HL-60/S4 (cell line): ENCODE data around the gene CNTNAP1.

ENCODE experiments used
- in situ Hi-C: fragments of 300-500 bp; cut with MboI; formaldehyde crosslinking; loops from 2 replicates; pipeline ENCODE4 v1.14.3; 2022; ENCODE audit warnings: low sequenced_read_pairs

CNTNAP1 gene

DNA sequence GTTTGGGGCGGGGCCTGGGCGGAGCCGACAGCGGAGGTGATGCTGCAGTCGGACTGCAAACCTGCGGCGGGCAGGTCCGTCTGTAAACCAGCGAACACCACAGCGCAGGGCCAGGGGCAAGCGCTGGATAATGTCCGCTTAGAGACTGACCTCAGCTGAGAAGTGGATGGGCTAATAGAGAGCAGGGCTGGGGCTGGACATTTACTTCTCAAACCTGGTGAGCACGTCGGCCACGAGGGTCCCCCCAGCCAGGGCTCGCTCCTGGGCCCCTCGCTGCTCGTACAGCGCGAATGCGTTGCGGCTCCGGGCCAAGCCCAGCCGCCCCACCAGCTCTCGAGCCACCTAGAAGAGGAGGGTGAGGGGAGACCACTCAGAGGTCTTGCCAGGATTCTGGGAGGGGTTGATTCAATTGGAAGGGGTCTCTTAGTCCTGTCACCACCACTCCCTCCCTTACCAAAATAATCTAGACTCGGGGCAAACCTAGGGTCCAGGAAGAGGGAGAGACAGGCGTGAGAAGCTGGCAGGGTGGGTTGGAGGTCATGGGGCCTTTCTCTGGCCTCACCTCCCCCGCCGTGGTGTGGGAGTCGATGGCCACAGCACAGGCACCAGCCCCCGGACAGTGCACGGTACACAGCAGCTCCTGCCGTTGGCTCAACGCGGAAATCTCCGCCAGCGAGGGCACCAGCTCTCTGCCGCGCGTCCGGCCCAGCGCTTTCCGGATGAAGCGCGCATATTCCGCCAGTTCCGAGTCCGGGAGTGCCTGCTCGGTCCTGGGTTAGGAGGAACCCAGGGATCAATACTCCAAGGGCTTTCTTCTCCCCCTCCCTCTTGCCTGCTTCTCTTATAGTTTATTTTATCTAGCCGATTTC is 11.3 kb upstream of the CNTNAP1 start:
- in situ Hi-C loops: no loop called here

DNA sequence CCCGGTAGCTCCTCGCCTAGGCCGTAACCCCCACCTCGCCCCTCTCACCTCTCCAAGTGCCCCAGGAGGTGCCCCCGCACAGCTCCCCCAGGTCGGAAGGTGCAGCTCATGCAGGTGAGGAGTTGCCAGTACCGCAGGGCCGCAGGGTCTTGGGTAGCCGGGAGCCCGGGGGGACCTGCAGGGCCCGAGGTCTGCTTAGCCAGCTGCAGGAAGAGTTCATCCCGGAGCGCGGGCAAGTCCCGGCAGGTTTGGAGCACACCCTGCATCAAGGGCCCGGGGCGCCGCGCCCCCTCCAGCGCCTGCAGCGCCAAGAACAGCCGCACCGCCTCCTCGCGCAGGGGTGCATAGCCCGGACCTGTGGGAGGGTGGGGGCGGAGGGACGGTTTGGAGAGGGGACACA is 10.3 kb upstream of the CNTNAP1 start:
- in situ Hi-C loops: no loop called here

DNA sequence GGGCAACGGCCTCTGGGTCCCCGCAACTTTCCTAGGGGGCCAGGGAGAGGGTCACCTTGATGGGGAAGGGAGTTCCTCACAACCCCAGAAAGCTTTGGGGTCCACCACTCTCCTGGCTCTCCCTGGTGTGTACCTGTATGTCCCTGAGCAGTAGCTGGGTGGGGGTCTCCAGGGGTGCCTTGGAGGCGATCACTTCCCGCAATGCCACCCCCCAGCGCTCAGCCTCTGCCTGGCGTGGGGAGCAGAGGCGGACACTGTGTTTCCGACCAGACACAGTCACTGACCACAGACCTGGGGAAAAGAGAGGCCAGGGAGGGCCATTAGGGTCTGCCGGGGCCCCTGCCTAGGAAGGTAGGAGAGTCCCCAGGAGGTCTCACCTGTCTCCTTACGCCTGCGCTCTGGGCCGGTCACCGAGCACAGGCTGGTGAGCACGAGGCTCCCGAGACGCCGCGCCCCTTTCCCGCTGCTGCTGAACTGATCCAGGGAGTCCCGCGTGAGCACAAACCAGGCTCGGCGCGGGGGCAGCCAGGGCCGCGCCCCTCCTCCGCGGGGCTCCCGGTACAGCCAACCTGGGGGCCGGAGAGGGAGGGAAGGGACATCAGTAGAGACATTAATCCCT is 9.0 kb upstream of the CNTNAP1 start:
- in situ Hi-C loops: no loop called here

DNA sequence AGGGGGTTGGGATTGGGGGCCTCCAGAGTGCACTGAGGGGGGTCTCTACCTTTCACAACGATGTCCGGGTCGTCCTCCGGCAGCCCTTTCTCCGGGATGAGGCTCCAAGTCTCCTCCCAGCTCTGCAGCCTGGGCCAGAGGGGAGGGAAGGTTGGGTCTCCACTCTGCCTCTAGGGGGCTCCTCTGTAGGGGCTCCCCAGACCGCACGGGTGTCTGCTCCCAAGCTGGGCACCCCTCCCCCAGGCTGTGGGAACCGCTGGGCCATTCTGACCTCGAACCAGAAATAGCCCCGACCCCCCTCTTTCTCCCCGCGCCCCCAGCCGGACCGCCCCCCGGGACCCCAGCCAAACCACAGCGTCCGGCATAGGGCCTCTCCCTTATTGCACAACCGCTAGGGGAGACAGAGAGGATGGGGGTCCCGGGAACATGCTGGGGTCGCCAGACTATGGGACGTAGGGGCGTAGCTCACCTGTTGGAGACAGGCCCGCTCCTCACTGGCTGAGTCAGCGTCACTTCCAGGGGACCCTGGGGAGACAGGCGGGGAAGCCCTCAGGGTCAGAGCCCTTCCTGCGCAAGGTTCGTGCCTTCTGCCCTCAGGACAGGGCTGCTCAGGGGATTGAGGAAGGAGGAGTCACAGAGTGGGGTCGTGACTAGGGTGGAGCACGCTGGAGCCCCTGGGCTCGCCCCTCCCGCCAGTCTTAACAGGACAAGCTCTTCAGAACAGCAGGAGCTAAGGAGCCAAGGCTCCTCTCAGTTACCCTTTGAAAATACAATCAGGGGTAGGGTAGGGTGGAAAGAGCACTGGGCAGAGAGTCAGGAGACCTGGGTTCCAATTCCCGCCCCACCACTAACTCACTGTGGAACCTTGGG is 8.2 kb upstream of the CNTNAP1 start:
- in situ Hi-C loops: no loop called here

DNA sequence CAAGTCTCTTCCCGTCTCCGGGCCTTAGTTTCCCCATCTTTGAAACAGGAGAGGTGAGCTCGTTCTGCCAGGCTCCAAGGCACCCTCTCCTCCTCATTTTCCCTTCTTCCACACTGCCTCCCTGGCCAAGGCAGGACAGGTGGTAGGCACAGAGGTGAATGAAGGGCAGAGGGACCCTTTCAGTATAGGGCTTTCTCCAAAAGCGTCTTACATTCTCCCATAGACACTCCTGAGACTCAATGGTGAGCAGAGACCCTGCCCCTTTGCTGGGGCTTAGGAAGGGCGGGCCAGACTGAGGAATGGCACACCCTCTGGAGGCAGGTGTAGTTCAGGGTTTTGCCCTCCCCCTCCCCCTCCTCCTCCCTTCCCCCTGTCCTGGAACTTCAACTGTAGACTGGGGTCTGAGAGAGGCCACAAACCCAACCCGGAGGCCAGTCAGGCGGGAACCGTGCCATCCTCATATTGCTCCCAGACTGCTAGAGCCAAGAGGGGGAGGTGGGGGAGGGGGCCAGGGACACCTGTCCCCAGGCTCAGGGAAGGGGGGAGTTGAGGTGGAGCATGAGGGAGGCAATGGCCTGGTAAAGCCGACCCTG is 7.5 kb upstream of the CNTNAP1 start:
- in situ Hi-C loops: no loop called here

DNA sequence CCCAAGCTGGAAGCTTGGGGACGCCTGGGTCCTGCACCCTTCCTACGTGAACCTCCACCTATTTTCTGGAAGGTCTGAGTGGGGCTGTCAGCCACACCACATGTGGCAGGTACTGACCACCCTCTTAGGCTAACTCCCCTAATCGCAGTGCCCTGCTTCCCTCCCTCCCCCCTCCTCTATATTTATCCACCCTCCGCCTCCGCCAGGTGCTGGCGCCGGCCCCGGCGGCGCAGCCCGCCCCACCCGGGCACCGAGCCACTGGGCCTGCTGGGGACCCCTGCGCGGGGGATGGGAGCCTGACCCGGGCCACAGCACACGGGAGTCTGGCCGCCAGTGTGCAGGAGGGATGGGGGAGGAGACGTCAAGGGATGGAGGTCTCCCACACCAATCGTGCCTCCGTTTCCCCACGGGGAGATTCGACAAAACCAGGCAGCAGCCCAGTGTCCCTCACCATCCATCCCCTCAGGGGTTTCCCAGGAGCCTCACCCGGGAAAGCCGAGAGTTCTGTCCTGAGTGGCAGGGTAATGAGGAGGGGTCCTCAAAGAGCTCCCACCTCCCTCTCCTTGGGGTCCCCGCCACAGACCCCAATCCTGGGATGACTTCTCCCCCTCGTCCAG is 6.9 kb upstream of the CNTNAP1 start:
- in situ Hi-C loops: no loop called here

DNA sequence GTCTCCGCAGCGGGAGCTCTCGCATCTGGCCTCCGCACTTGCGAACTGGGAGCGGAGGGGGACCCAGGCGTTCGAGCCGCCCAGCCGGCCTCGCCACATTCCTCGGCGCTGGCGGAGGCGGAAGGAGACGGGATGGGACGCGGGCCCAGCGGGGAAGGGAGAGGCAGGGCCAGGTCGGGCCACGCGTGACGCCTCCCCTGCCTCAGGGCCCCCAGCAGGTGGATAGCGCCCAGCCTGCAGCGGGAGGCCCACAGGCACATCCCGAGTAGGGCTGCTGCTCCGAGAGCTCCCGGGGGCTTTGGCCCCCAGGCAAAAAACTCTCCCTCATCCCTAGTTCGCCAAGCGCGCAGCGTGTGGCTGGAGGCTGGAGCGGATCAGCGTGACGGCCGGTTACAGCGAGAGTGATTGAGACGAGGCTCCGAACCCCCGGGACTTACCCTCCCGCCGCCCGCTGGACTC is 6.3 kb upstream of the CNTNAP1 start:
- in situ Hi-C loops: no loop called here

DNA sequence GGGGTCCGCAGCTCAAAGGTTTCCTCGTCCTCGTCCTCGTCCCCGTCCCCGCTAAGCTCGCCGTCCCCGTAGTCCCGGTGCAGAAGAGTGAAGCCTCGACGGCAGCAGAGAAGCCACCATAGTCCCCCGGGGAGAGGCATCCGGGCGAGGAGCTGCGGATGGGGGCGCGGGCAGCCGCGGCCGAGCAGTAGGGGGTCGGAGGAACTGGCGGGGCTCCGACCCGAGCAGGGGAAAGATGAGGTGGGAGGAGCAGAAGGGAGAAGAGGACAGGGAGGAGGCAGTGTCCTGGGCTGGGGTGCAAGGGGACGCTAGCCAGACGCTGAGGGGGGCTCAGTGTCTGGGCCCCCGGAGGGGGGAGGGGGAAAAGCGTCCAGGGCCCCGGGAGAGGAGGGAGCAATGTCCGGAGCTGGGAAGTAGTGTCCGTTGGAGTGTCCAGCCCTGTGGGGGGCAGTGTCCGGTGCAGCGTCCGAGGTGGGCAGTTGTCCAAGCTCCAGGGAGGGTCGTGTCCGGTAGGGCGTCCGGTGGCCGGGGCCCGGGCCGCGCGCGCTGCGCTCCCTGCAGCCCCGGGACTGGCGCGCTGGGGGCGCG is 5.8 kb upstream of the CNTNAP1 start, which contains the start of gene PLEKHH3:
Gene PLEKHH3, minus strand, starts transcription at position 571 of the 588 bp plus-strand sequence. Its CDS starts 431 bp downstream, at position 140.
- in situ Hi-C loops: no loop called here

DNA sequence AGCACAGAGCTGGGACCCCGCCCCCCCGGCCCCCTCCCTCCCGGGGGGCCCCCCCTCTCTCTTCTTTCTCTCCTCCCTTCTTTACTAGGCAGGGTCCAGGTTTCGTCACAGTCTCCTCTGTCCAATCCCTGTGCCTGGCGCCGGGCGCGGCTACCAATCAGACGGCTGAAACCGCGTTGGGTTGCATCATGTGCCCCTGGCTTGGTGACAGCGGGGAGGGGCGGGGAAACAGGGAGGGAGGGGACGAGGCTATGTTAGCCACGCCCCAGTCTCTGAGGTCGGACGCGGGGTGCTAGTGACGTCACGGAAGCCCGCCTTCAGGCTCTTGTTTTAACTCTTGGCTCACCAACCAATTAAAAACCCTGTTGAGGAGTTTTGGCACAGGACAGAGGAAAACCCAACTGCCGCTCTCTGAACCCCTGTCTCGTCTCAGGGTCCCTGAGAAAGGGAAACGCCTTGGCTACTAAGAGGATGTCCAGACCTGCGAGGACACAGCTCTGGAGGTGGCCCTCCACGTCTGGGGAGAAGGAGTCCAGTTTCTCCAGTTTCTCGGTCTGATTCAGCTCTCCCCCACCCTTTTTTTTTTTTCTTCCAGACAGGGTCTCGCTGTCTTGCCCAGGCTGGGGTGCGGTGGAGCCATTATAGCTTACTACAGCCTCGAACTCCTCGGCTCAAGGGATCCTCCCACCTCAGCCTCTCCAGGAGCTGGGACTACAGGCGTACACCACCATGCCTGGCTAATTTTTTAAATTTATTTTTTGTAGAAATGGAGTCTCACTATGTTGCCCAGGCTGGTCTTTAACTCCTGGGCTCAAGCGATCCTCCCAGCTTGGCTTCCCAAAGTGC is 5.1 kb upstream of the CNTNAP1 start:
- in situ Hi-C loops: no loop called here

DNA sequence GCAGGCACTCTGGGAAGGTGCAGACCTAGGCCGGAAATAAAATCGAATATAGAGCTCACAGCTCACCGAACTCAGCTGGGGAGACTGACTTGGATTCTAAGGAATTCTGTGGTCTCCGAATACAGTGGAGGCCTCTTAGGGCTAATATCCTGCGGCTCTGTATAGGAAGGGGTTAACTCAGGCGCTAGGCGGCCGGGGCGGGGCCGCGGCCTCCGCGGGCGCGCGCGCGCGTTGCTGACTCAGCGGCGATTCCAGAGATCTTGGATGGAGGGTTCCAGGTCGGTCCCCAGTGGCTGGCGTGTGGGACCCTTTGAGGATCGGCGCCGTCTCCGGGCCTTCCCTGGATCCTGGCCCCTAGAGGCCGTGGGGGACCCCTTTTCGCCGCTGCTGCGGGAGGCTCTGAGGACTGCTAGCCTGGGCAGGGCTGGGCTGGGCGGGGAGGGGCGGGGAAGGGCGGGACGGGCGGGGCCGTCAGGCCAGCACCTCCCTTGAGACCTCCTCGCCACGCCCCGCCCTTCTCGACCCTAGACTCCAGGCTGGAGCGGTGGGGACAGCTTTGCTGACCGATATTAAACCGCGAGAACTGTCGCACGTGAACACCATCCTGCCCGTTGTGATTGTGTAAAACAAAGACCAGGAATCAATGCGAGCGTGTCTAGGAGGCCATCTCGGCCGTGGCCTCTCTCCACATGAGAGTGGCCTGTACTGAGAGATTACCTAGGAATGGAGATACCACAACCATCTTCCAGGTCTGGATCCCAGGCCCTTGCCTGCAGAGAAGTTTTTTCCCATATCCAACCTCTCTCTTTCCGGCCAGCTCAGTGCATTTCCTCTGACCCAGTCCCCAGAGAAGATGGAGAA is 4.2 kb upstream of the CNTNAP1 start:
- in situ Hi-C loops: no loop called here

DNA sequence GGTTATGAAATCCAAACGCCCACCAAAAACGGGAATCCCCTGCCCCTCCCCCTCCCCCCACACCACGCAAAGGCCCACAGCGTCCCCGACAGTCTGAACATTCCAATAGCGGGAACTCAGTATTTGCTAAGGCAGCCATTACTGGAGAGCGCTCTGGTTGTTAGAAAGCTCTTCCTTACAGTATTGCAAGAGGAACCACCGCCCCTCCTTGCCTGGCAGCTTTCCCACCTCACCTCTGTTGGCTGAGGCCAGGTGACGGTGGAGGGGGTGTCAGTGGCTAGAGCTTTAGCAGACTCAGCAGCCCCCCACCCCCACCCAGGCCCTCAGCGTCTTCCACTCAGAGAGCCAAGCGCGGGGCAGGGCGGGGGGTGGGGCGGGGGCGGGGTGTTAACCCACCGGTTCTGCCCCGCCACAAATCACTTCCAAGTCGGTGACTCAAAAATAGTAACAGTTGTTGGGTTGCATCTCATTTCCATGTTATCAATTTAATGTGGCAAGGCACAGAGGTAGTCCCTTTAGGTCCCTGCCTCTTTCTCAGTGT is 3.3 kb upstream of the CNTNAP1 start:
- in situ Hi-C loops: no loop called here

DNA sequence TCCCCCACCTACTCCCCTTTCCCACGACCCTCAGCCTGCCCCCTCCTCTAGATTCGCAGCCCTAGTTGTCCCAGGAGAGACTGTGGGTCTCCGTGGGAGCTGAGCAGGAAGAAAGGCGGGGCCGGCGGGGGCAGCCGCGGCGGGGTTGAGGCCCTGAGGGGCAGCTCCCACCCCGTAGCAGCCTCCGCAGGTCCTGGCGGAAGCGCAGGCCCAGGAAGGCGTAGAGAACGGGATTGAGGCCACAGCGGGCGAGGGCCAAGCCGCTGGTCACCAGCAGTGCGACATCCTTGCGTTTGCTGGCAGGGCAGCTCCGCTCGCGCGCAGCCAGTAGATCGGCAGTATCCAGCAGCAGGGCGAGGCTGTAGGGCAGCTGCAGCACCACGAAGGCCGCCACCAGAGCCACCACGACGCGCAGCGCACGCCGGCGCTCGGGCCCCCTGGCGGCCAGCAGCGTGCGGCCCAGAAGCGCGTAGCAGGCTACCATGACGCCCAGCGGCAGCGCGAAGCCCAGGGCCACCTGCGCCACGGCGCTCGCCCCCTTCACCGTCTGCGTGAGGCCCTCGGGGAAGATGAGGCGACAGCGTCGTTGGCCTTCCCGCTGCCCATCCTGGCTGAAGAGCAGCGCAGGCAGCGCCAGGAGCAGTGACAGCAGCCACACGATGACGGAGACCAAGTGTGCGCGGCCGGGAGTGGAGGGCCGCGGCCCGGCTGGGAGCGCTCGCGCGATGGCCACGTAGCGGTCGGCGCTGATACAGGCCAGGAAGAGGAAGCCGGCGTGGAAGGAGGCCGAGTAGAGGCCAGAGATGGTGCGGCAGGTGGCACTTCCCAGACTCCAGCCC is 2.6 kb upstream of the CNTNAP1 start:
- in situ Hi-C loops: loop anchor here (10.0 kb wide), 1 partner anchor 95 kb away; no protein-coding TSS in a partner anchor

DNA sequence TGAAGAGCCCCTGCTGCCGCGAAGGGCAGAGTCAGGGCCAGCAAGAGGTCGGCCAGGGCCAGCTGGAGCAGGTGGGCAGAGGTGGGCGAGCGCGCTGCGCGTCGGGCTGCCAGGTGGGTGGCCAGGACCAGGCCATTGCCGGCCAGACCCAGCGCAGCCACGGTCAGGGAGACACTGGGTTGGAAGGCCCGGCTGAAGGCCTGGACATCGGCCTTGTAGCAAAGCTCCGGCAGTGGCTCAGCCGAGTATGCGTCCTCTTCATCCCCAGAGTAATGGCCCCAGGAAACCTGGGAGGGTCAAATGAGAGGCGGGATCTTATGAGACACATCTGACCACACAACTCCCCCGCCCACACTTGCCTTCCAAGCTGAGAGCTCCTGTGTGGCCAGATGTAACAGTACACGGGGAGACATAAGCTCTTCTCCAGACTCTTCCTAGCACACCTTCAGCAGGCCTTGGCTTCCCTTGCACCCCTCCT is 2.0 kb upstream of the CNTNAP1 start:
- in situ Hi-C loops: loop anchor here (10.0 kb wide), 1 partner anchor 96 kb away; no protein-coding TSS in a partner anchor

DNA sequence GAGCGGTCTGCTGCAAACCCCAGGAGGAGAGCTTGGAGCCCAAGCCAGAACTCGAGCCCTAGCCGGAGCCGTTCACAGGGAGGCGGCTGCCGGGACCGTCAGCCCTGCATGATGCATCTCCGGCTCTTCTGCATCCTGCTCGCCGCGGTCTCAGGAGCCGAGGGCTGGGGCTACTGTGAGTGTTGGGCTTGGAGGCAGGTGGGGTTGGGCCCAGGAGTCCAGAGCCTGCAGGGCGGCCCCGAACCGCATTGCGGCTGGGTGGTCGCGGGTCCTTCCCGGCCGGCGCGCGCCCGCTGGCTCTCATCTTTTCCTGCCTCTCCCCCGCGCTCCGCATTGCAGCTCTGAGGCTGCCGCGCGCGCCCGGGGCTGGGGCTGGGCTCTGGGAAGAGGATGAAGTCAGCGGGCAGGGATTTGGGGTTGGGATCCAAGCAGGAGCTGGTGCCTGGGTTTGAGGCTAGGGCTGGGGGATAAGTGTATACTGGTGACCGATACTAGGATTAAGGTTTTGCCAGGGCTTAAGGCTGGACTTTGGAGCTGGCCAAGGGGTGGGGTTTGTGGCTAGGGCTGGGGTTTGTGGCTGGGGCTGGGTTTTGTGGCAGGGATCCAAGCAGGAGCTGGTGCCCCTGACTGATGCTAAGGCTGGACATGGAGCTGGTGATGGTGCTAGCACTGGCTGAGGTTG is 532 bp downstream of the CNTNAP1 start:
- in situ Hi-C loops: loop anchor here (10.0 kb wide), 1 partner anchor 98 kb away; no protein-coding TSS in a partner anchor

DNA sequence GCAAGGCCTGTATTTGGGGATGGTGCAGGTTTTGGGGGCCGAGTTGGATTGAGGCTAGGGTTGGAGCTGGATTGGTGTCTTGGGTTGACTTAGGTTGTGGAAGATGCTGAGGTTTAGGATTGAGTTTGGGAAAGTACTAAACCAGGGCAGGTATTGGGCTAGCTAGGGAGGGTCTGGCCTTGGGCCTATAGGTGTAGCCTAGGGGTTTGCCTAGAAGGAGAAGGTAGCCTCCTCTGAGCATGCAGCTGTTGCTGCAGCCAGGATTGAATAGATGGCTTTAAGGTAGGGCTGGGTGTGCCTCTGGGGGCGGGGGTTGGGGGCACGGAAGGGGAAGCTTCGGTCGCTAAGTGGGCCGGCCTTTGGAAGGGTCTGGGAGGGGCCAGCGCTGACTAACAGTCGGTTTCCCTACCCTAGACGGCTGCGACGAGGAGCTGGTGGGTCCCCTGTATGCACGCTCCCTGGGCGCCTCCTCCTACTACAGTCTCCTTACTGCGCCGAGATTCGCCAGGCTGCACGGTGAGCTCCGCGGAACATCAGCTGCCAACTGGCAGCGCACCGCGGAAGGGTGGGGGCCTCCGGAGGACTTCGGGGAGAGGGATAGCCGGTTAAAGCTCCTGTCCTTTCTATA is 1.2 kb downstream of the CNTNAP1 start:
- in situ Hi-C loops: loop anchor here (10.0 kb wide), 1 partner anchor 99 kb away; no protein-coding TSS in a partner anchor
